ENCODE measurements around the gene TNFRSF12A. TPM values are rescaled to one million over a fixed set of nuclear protein-coding genes. Genes with fewer than 3 reads are reported as not detected.

Gene TNFRSF12A
- total and polyA plus RNA-seq, 2 of the 8 experiments (the other 6 are each of a cell fraction or from before 2014, with no cell fraction given), result 81.0 to 82.5 TPM

- TF ChIP-seq CHD7 (IDR thresholded peaks at IDR 0.05; ENCODE audit: insufficient replicate concordance, low read length), result no peak
- TF ChIP-seq, protein P1, sequence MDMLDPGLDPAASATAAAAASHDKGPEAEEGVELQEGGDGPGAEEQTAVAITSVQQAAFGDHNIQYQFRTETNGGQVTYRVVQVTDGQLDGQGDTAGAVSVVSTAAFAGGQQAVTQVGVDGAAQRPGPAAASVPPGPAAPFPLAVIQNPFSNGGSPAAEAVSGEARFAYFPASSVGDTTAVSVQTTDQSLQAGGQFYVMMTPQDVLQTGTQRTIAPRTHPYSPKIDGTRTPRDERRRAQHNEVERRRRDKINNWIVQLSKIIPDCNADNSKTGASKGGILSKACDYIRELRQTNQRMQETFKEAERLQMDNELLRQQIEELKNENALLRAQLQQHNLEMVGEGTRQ (IDR thresholded peaks at IDR 0.05; ENCODE audit: low read length), result peak; percentile 88
- no peak for TF ChIP-seq RFX5 (IDR thresholded peaks at IDR 0.05; ENCODE audit: borderline replicate concordance, low read depth, low read length)
- peak; percentile 42 for TF ChIP-seq KDM4A (IDR thresholded peaks at IDR 0.05; ENCODE audit: low read depth, low read length, severe bottlenecking)
- 0 out of 2 replicates have a peak, but pooled peaks have one; percentile 74 for TF ChIP-seq RBBP5 (IDR thresholded peaks at IDR 0.05; ENCODE audit: borderline replicate concordance, low read depth, low read length)
- TF ChIP-seq GTF2F1 (IDR thresholded peaks at IDR 0.05; ENCODE audit: borderline replicate concordance, low read depth, low read length), result peak; percentile 61; the same call in 1 of the 2 replicates
- TF ChIP-seq SIN3A (conservative IDR thresholded peaks at IDR 0.05 in 1 of 2, IDR thresholded peaks at IDR 0.05 in 1 of 2; ENCODE audit: low read depth in 1 of 2, low read length in 2 of 2), result peak; percentile 72 to 94; a peak in 2 of 4 replicates
- TF ChIP-seq EGR1 (IDR thresholded peaks at IDR 0.05; ENCODE audit: borderline replicate concordance, low read depth, low read length), result no peak
Observed at GRCh38 chr16:3023669-3024478, 3.7 kb downstream of the TNFRSF12A start, which contains the start of the genes HCFC1R1 and THOC6 (continued).
